ENCODE measurements around the gene PCDHGB7.
"Not testable (repeated sequence)": the region's sequence is repeated elsewhere in the genome, so short reads cannot be mapped to it uniquely, and the experiment has no call there.

Gene PCDHGB7

DNA sequence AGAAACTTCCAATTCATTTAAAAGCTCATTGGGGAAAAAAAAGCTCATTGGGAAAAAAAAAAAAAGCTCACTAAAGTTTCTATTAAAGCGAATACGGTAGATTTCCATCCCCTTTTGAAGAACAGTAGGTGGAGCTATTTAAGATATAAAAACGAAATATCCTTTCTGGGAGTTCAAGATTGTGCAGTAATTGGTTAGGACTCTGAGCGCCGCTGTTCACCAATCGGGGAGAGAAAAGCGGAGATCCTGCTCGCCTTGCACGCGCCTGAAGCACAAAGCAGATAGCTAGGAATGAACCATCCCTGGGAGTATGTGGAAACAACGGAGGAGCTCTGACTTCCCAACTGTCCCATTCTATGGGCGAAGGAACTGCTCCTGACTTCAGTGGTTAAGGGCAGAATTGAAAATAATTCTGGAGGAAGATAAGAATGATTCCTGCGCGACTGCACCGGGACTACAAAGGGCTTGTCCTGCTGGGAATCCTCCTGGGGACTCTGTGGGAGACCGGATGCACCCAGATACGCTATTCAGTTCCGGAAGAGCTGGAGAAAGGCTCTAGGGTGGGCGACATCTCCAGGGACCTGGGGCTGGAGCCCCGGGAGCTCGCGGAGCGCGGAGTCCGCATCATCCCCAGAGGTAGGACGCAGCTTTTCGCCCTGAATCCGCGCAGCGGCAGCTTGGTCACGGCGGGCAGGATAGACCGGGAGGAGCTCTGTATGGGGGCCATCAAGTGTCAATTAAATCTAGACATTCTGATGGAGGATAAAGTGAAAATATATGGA is 13.0 kb downstream of the PCDHGB7 start, which contains the start of gene PCDHGA12:
TSS of gene PCDHGA12 (plus strand) at position 176 of the 782 bp plus-strand sequence. CDS start at position 429, 253 bp downstream.
- no peak for DNase-seq

DNA sequence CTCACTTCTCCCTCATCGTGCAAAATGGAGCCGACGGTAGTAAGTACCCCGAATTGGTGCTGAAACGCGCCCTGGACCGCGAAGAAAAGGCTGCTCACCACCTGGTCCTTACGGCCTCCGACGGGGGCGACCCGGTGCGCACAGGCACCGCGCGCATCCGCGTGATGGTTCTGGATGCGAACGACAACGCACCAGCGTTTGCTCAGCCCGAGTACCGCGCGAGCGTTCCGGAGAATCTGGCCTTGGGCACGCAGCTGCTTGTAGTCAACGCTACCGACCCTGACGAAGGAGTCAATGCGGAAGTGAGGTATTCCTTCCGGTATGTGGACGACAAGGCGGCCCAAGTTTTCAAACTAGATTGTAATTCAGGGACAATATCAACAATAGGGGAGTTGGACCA is 13.8 kb downstream of the PCDHGB7 start:
- no peak for DNase-seq

GRCh38 chr5:141432308-141432707 is 14.8 kb downstream of the PCDHGB7 start:
- DNase-seq: not testable (repeated sequence)

DNA sequence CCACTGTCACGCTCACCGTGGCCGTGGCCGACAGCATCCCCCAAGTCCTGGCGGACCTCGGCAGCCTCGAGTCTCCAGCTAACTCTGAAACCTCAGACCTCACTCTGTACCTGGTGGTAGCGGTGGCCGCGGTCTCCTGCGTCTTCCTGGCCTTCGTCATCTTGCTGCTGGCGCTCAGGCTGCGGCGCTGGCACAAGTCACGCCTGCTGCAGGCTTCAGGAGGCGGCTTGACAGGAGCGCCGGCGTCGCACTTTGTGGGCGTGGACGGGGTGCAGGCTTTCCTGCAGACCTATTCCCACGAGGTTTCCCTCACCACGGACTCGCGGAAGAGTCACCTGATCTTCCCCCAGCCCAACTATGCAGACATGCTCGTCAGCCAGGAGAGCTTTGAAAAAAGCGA is 15.2 kb downstream of the PCDHGB7 start:
- not testable (repeated sequence) for DNase-seq

GRCh38 chr5:141434006-141434405 is 16.5 kb downstream of the PCDHGB7 start:
- DNase-seq: no peak

DNA sequence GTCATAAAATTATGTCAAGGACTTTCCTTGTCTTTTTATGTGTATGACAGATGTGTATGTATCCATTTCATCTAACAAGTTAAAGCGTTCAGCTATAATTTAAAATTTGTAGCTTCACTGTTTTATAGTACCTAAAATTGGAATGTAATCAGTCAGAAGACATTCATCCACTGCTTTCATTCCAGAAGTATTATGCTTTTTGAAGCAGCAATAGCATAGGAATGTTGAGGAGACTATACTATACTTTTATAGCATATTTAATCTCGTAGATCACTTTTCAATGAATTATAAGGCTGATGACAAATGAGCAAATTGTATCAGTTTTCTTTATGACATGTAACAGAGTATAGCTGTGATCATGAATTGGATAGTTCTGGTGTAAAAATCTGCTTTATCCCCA is 19.7 kb downstream of the PCDHGB7 start:
- DNase-seq: no peak

GRCh38 chr5:141439411-141440141 is 22.1 kb downstream of the PCDHGB7 start:
- no peak for DNase-seq

- DNase-seq: no peak
Observed at GRCh38 chr5:141440341-141440740, 22.9 kb downstream of the PCDHGB7 start.

GRCh38 chr5:141441571-141442170 is 24.2 kb downstream of the PCDHGB7 start:
- no peak for DNase-seq

GRCh38 chr5:141465351-141465750 is 47.9 kb downstream of the PCDHGB7 start:
- no peak for DNase-seq
